Lower lobe of right lung (tissue), 2 donors: ENCODE measurements around the gene WDFY4. TPM values are rescaled to one million over a fixed set of nuclear protein-coding genes. Genes with fewer than 3 reads are reported as not detected.

Source experiments
- ATAC-seq, 2 donors: fragments of 200-7000 bp; cut with Tn5 transposase; one replicate each; pipeline ENCODE4 v1.9.1; 2020 to 2022; ENCODE audit warnings: mild to moderate bottlenecking in 2 of 2, moderate library complexity in 2 of 2
- DNase-seq: peaks from one replicate; pipeline ENCODE4 v3.0.0-alpha.2; 2020
- H3K27ac ChIP-seq: fragments of 200-600 bp; one replicate; pipeline ENCODE4 v1.8.0; 2022
- H3K27me3 ChIP-seq: fragments of 200-600 bp; one replicate; pipeline ENCODE4 v1.8.0; 2022; ENCODE audit warnings: low read depth
- H3K36me3 ChIP-seq: fragments of 200-600 bp; one replicate; pipeline ENCODE4 v1.8.0; 2022; ENCODE audit warnings: mild to moderate bottlenecking
- H3K4me1 ChIP-seq: fragments of 200-600 bp; one replicate; pipeline ENCODE4 v1.8.0; 2022
- H3K4me3 ChIP-seq: fragments of 200-600 bp; one replicate; pipeline ENCODE4 v1.8.0; 2022; ENCODE audit warnings: mild to moderate bottlenecking
- H3K9me3 ChIP-seq: fragments of 200-600 bp; one replicate; pipeline ENCODE4 v1.8.0; 2022
- CTCF ChIP-seq: fragments of 200-600 bp; IDR thresholded peaks from one replicate; pipeline ENCODE4 v1.8.0; 2022; ENCODE audit warnings: antibody characterized with exemption, mild to moderate bottlenecking
- intact Hi-C: fragments of 100-400 bp; cut with DNase I; formaldehyde crosslinking; loops from one replicate; pipeline ENCODE4 v1.11.0; 2022
- total RNA-seq: library from RNA; stranded (reverse); fragmentation: NEBNext Ultra II Directional; extraction: Animal tissue kit (Norgen Biotek cat#: 25700); gene quantifications from one replicate; pipeline ENCODE4 v1.2.1, GENCODE V29; 2021
- donor health status: DM: no; HTN: yes; CAD: no; lungs with severe emphysema.

Gene WDFY4
- total RNA-seq, 1 donor from 2014 or later, result 44.4 TPM

GRCh38 chr10:48779077-48779476 is 94.4 kb downstream of the WDFY4 start:
- H3K9me3 ChIP-seq, result no peaks in the 10 kb centered on the region
- no peak for TF ChIP-seq CTCF
- no peaks in the 10 kb centered on the region for H3K36me3 ChIP-seq
- H3K4me3 ChIP-seq, result no peak overlapping the region
- ATAC-seq (no peak), DNase-seq (no peak)
- no peaks in the 10 kb centered on the region for H3K27me3 ChIP-seq
- H3K27ac ChIP-seq, result no peak overlapping the region
- no peaks in the 10 kb centered on the region for H3K4me1 ChIP-seq
- intact Hi-C loops, result no loop called here

DNA sequence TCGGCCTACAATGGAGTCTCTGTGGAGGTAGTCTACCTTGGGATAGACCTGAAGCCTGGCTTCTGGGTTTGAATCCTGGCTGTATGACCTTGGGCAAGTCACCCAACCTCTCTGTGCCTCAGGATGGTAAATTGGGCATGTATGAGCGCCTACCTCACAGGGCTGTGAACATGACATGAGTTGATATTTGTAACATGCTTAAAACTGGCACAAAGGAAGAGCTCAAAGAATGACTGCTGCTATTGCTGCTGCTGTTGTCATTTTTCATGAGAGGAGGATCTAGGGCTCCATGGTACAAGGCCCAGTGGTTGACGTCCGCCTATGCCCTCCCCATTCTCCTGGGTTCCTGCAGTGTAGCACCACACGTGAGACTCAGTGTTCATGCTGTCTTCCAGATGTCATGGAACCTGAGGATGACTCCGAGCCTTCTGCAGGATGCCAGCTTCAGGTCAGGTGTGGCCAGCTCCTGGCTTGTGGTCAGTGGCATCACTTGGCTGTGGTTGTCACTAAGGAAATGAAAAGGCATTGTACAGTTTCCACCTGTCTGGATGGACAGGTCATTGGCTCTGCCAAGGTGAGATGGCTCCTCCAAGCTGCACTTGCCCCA is 95.0 kb downstream of the WDFY4 start:
- no peak for TF ChIP-seq CTCF
- intact Hi-C loops, result no loop called here
- Histone ChIP-seq H3K36me3 (no peaks in the 10 kb centered on the region), H3K4me1 (no peaks in the 10 kb centered on the region), H3K9me3 (no peaks in the 10 kb centered on the region), H3K4me3 (no peak overlapping the region), H3K27me3 (no peaks in the 10 kb centered on the region), H3K27ac (no peak overlapping the region)
- ATAC-seq (no peak), DNase-seq (no peak)

GRCh38 chr10:48780341-48780740 is 95.7 kb downstream of the WDFY4 start:
- DNase-seq (no peak), ATAC-seq (no peak)
- no peak overlapping the region for H3K4me3 ChIP-seq
- no peaks in the 10 kb centered on the region for H3K27me3 ChIP-seq
- H3K36me3 ChIP-seq, result no peaks in the 10 kb centered on the region
- intact Hi-C loops, result no loop called here
- no peak for TF ChIP-seq CTCF
- no peak overlapping the region for H3K27ac ChIP-seq
- no peaks in the 10 kb centered on the region for H3K9me3 ChIP-seq
- H3K4me1 ChIP-seq, result no peaks in the 10 kb centered on the region

GRCh38 chr10:48782386-48782785 is 97.7 kb downstream of the WDFY4 start:
- no peak for TF ChIP-seq CTCF
- H3K27ac ChIP-seq, result no peak overlapping the region
- no peaks in the 10 kb centered on the region for H3K4me1 ChIP-seq
- intact Hi-C loops, result no loop called here
- ATAC-seq (no peak), DNase-seq (no peak)
- H3K9me3 ChIP-seq, result no peaks in the 10 kb centered on the region
- no peak overlapping the region for H3K4me3 ChIP-seq
- H3K27me3 ChIP-seq, result no peaks in the 10 kb centered on the region
- H3K36me3 ChIP-seq, result no peaks in the 10 kb centered on the region

DNA sequence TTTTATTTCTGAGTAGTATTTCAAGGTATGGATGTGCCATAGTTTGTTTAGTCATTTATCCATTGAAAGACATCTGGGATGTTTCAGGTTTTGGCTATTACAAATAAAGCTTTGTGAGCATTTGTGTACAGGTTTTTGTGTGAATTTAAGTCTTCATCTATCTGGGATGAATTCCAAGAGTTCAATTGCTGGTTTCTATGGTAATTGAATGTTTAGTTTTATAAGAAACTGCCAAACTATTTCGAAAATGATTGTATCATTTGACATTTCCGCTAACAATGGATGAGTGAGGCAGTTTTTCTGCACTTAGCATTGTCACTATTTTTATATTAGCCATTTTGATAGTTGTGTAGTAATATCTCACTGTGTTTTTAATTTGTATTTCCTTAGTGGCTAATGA is 99.4 kb downstream of the WDFY4 start:
- Histone ChIP-seq H3K4me3 (no peak overlapping the region), H3K27ac (no peak overlapping the region), H3K4me1 (no peaks in the 10 kb centered on the region), H3K36me3 (no peaks in the 10 kb centered on the region), H3K27me3 (no peaks in the 10 kb centered on the region), H3K9me3 (no peaks in the 10 kb centered on the region)
- intact Hi-C loops, result no loop called here
- no peak for TF ChIP-seq CTCF
- ATAC-seq, result no peak
- no peak for DNase-seq

- Histone ChIP-seq H3K4me1 (no peaks in the 10 kb centered on the region), H3K36me3 (no peaks in the 10 kb centered on the region), H3K27ac (no peak overlapping the region), H3K4me3 (no peak overlapping the region), H3K27me3 (no peaks in the 10 kb centered on the region), H3K9me3 (no peaks in the 10 kb centered on the region)
- ATAC-seq, result no peak
- intact Hi-C loops, result no loop called here
- DNase-seq, result no peak
- TF ChIP-seq CTCF, result no peak
These were observed 101.1 kb downstream of the WDFY4 start for GRCh38 chr10:48785796-48786195.
